Spinal cord (tissue), 10 donors: Measurements from ENCODE around the gene ST3GAL6. TPM values are rescaled to one million over a fixed set of nuclear protein-coding genes. Genes with fewer than 3 reads are reported as not detected.

Experiments used
- DNase-seq, 6 donors: peaks; one replicate each; pipeline versions ENCODE4 v3.0.0 to v3.0.0-alpha.2; 2013 to 2015; ENCODE audit warnings: low spot score in 6 of 6, low read depth in 4 of 6
- H3K27ac ChIP-seq: one replicate; pipeline ENCODE4 v1.5.1; 2013; ENCODE audit warnings: low read depth, low read length, control low read depth
- H3K27me3 ChIP-seq: one replicate; pipeline ENCODE4 v1.6.1; 2013; ENCODE audit warnings: low read length; ENCODE audit not compliant: control insufficient read depth, insufficient read depth
- H3K36me3 ChIP-seq: one replicate; pipeline ENCODE4 v1.6.1; 2013; ENCODE audit warnings: low read length; ENCODE audit not compliant: control insufficient read depth, insufficient read depth
- H3K4me1 ChIP-seq: one replicate; pipeline ENCODE4 v1.6.1; 2013; ENCODE audit warnings: low read length; ENCODE audit not compliant: control insufficient read depth, insufficient read depth
- H3K4me3 ChIP-seq: one replicate; pipeline ENCODE4 v1.5.1; 2013; ENCODE audit warnings: low read depth, low read length, control low read depth
- H3K9me3 ChIP-seq: one replicate; pipeline ENCODE4 v1.6.1; 2013; ENCODE audit warnings: low read length; ENCODE audit not compliant: control insufficient read depth, insufficient read depth
- WGBS: methylation state at CpG from one replicate; pipeline ENCODE4 v1.1.5; 2013; ENCODE audit warnings: missing lambda C conversion rate; ENCODE audit not compliant: insufficient coverage; 5-methylcytosine and 5-hydroxymethylcytosine counted together
- polyA plus RNA-seq, 2 donors: library from polyadenylated mRNA; unstranded; fragments of 120-200 nt; gene quantifications; one replicate each; pipeline ENCODE4 v1.2.1, GENCODE V29; 2013; ENCODE audit not compliant: insufficient read length in 2 of 2
- total RNA-seq, 2 donors: library from RNA; depleted of rRNA in 1 of 2; stranded (reverse); fragments of 120-200 nt in 1 of 2; fragments of >200 nt in 1 of 2; gene quantifications; one replicate each; pipeline versions ENCODE4 v1.2.3 to v1.2.4, GENCODE V29; 2013 to 2014
- donor health status: healthy.

ST3GAL6 gene
- total and polyA plus RNA-seq, 4 donors: 14.2 to 24.2 (median 22.0) TPM

DNA sequence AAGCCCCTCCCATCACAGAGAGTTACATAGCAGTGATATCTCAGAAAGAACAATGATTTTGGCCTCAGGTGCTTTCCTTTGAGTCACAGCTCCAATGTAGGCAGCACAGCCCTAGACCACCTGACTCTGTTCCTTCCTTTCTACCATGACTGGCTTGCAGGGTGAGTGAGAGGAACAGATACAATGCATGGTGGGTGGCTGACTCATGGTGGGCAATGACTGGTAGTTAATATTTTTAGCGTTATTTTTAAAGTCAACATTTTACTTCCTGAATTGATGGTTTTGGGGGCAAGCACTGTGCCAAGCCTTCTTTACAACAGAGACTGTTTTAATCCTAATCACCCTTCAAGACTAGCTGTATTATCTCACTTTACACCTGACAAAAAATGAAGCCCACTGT lies 32.8 kb upstream of the ST3GAL6 start:
- no peak for DNase-seq
- peaks cover 7% of the 10 kb centered on the region for H3K4me1 ChIP-seq
- no peaks in the 10 kb centered on the region for H3K27me3 ChIP-seq
- H3K4me3 ChIP-seq: no peak overlapping the region
- no peaks in the 10 kb centered on the region for H3K36me3 ChIP-seq
- no peaks in the 10 kb centered on the region for H3K9me3 ChIP-seq
- no peak overlapping the region for H3K27ac ChIP-seq
- no CpG with 5 or more reads among the region's 1 CpG for WGBS

DNA sequence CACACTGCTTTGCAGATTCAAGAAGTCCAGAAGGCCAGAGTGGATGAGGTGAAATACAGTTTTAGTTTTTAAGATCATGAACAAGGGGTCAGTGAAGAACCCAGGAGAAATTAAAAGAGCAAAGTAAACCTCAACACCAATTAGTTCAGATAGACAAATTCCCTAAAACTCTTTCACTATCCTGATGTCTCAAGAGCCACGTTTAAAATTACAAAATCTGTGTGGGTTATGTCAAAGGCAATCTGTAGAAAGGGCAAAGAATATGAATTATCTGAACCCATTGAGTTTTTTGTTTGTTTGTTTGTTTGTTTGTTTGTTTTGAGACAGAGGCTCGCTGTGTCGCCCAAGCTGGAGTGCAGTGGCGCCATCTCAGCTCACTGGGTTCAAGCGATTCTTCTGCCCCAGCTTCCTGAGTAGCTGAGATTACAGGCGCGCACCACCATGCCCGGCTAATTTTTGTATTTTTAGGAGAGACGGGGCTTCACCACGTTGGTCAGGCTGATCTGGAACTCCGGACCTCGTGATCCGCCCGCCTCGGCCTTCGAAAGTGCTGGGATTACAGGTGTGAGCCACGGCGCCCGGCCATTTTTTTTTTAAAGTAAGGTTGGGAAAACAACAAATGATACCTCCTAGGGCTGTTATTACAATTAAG lies 32.1 kb upstream of the ST3GAL6 start:
- Histone ChIP-seq H3K36me3 (no peaks in the 10 kb centered on the region), H3K4me3 (no peak overlapping the region), H3K9me3 (no peaks in the 10 kb centered on the region), H3K27me3 (no peaks in the 10 kb centered on the region), H3K4me1 (peaks cover 7% of the 10 kb centered on the region), H3K27ac (no peak overlapping the region)
- no peak for DNase-seq
- WGBS: 98% methylated on average over 12 of the region's 19 CpGs

- WGBS: 8% methylated on average over 7 of the region's 12 CpGs
- no peaks in the 10 kb centered on the region for H3K27me3 ChIP-seq
- DNase-seq: peak in 2 of 6 donors; percentile 26 to 46
- H3K4me1 ChIP-seq: peaks cover 7% of the 10 kb centered on the region
- peak overlapping the region; percentile 83 for H3K4me3 ChIP-seq
- no peaks in the 10 kb centered on the region for H3K9me3 ChIP-seq
- peak overlapping the region; percentile 83 for H3K27ac ChIP-seq
- H3K36me3 ChIP-seq: no peaks in the 10 kb centered on the region
Measured at GRCh38 chr3:98731720-98732285, 31.3 kb upstream of the ST3GAL6 start.

- no peaks in the 10 kb centered on the region for H3K9me3 ChIP-seq
- H3K36me3 ChIP-seq: no peaks in the 10 kb centered on the region
- H3K4me1 ChIP-seq: peaks cover 7% of the 10 kb centered on the region
- H3K27me3 ChIP-seq: no peaks in the 10 kb centered on the region
- peak overlapping the region; percentile 83 for H3K27ac ChIP-seq
- peak in 3 of 6 donors; percentile 48 to 84 (median 78) for DNase-seq
- 0% methylated on average over 76 of the region's 77 CpGs for whole genome bisulfite sequencing
- peak overlapping the region; percentile 83 for H3K4me3 ChIP-seq
Measured at GRCh38 chr3:98732286-98733052, 30.7 kb upstream of the ST3GAL6 start.

- no peaks in the 10 kb centered on the region for H3K36me3 ChIP-seq
- WGBS: 0% methylated on average over 31 of the region's 44 CpGs
Measured at GRCh38 chr3:98733053-98733811, 29.9 kb upstream of the ST3GAL6 start.

GRCh38 chr3:98733812-98734281 lies 29.3 kb upstream of the ST3GAL6 start:
- Histone ChIP-seq H3K4me3 (peak overlapping the region; percentile 83), H3K36me3 (no peaks in the 10 kb centered on the region), H3K4me1 (peaks cover 7% of the 10 kb centered on the region), H3K27me3 (no peaks in the 10 kb centered on the region), H3K27ac (peak overlapping the region; percentile 83), H3K9me3 (no peaks in the 10 kb centered on the region)
- 0% methylated on average over 5 of the region's 15 CpGs for WGBS
- DNase-seq: peak in 5 of 6 donors; percentile 6 to 73 (median 48)

More at GRCh38 chr3:98733053-98733811, 29.9 kb upstream of the ST3GAL6 start:
- Histone ChIP-seq H3K4me1 (peaks cover 7% of the 10 kb centered on the region), H3K9me3 (no peaks in the 10 kb centered on the region), H3K27ac (peak overlapping the region; percentile 83), H3K4me3 (peak overlapping the region; percentile 83), H3K27me3 (no peaks in the 10 kb centered on the region)
- peak in 3 of 6 donors; percentile 32 to 77 (median 53) for DNase-seq

DNA sequence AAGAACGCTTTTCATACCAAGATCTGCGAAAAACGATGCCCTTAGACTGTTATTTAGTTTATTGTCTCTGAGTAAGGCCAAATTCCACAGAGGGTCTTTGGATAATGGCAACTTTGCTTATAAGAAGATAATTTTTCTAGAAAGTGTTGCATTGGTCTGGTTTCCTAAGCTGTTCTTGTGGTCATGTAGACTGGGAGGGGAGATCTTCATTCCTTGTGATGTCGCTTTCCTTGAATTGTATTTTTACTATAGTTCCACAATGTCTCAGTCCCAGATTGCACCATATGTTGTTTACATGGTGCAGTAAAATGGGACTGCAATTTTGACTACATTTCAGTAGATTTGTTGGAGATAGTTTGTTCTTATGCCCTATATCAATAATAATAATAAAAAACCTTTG lies 28.8 kb upstream of the ST3GAL6 start:
- peak in 5 of 6 donors; percentile 2 to 64 (median 17) for DNase-seq
- Histone ChIP-seq H3K9me3 (no peaks in the 10 kb centered on the region), H3K27me3 (no peaks in the 10 kb centered on the region), H3K4me1 (peaks cover 7% of the 10 kb centered on the region), H3K27ac (peak overlapping the region; percentile 83), H3K4me3 (peak overlapping the region; percentile 83), H3K36me3 (no peaks in the 10 kb centered on the region)
- 0% methylated on average over 1 of the region's 4 CpGs for WGBS

DNA sequence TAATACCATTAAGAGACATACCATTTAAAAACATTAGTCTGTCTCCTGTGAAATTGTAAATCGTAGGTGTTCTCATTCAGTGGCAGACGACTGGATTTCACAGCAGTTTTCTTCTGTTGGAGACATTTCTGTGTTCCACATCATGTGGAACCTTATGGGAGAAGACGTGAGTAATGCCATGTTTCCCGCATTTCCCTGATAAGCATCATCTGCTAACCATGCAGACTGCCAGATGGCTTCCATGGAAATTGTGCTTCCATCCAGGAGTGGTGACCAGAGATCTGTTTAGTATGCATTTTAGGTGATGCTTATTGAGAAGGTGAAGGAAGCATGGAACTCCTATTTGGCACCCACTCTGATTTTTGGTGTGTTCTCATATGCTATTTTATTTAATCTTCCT lies 28.4 kb upstream of the ST3GAL6 start:
- WGBS: 81% methylated on average over 3 of the region's 4 CpGs
- H3K4me3 ChIP-seq: peak overlapping the region; percentile 83
- H3K9me3 ChIP-seq: no peaks in the 10 kb centered on the region
- peak in 2 of 6 donors; percentile 71 to 73 for DNase-seq
- H3K27ac ChIP-seq: no peak overlapping the region
- H3K36me3 ChIP-seq: no peaks in the 10 kb centered on the region
- H3K4me1 ChIP-seq: peaks cover 7% of the 10 kb centered on the region
- no peaks in the 10 kb centered on the region for H3K27me3 ChIP-seq

- no peak for DNase-seq
- Histone ChIP-seq H3K4me3 (no peak overlapping the region), H3K36me3 (no peaks in the 10 kb centered on the region), H3K27me3 (no peaks in the 10 kb centered on the region), H3K4me1 (peaks cover 7% of the 10 kb centered on the region), H3K9me3 (no peaks in the 10 kb centered on the region), H3K27ac (no peak overlapping the region)
- WGBS: no CpG with 5 or more reads among the region's 2 CpGs
Measured at GRCh38 chr3:98735296-98735695, 27.8 kb upstream of the ST3GAL6 start.
